ENCODE data around the gene MEIOSIN.

DNA sequence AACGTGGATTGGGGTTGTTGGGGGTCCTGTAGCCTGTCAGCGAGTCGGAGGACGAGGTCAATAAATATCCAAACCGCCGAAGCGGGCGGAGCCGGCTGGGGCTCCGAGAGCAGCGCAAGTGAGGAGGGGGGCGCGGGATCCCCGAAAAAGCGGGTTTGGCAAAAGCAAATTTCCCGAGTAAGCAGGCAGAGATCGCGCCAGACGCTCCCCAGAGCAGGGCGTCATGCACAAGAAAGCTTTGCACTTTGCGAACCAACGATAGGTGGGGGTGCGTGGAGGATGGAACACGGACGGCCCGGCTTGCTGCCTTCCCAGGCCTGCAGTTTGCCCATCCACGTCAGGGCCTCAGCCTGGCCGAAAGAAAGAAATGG lies 36.6 kb downstream of the MEIOSIN start:
- TF ChIP-seq, protein P1, sequence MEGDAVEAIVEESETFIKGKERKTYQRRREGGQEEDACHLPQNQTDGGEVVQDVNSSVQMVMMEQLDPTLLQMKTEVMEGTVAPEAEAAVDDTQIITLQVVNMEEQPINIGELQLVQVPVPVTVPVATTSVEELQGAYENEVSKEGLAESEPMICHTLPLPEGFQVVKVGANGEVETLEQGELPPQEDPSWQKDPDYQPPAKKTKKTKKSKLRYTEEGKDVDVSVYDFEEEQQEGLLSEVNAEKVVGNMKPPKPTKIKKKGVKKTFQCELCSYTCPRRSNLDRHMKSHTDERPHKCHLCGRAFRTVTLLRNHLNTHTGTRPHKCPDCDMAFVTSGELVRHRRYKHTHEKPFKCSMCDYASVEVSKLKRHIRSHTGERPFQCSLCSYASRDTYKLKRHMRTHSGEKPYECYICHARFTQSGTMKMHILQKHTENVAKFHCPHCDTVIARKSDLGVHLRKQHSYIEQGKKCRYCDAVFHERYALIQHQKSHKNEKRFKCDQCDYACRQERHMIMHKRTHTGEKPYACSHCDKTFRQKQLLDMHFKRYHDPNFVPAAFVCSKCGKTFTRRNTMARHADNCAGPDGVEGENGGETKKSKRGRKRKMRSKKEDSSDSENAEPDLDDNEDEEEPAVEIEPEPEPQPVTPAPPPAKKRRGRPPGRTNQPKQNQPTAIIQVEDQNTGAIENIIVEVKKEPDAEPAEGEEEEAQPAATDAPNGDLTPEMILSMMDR (IDR thresholded peaks at IDR 0.05; ENCODE audit: low read depth, low read length, poor library complexity, severe bottlenecking) = no peak
- TF ChIP-seq EZH2phosphoT487 (IDR thresholded peaks at IDR 0.05; ENCODE audit: borderline replicate concordance, low read length) = no peak
